Endodermal cell (in vitro differentiated cells): Measurements from ENCODE around the gene XCL2. TPM values are rescaled to one million over a fixed set of nuclear protein-coding genes. Genes with fewer than 3 reads are reported as not detected.

Experiments
- DNase-seq: peaks from one replicate; pipeline ENCODE4 v3.0.0-alpha.2; 2017
- H3K27ac ChIP-seq: 2 replicates; pipeline ENCODE4 v1.5.1; 2013; ENCODE audit warnings: mild to moderate bottlenecking, low read depth, low read length, moderate library complexity
- H3K27me3 ChIP-seq: 2 replicates; pipeline ENCODE4 v1.6.1; 2013; ENCODE audit warnings: mild to moderate bottlenecking, low read length, moderate library complexity; ENCODE audit not compliant: insufficient read depth, control insufficient read depth, poor library complexity, severe bottlenecking
- H3K36me3 ChIP-seq: 2 replicates; pipeline ENCODE4 v1.7.0; 2013; ENCODE audit warnings: mild to moderate bottlenecking, low read length, moderate library complexity; ENCODE audit not compliant: control insufficient read depth, insufficient read depth
- H3K4me1 ChIP-seq: one replicate; pipeline ENCODE4 v1.7.0; 2013; ENCODE audit warnings: low read length; ENCODE audit not compliant: control insufficient read depth, insufficient read depth
- H3K4me3 ChIP-seq: 2 replicates; pipeline ENCODE4 v1.5.1; 2013; ENCODE audit warnings: mild to moderate bottlenecking, low read length, moderate library complexity
- H3K9ac ChIP-seq: 2 replicates; pipeline ENCODE4 v1.6.1; 2013; ENCODE audit warnings: mild to moderate bottlenecking, low read length, moderate library complexity; ENCODE audit not compliant: poor library complexity, severe bottlenecking; ENCODE audit errors: extremely low read depth
- H3K9me3 ChIP-seq: 2 replicates; pipeline ENCODE4 v1.6.1; 2013; ENCODE audit warnings: mild to moderate bottlenecking, low read length, moderate library complexity; ENCODE audit not compliant: control insufficient read depth
- H3K27ac Mint-ChIP-seq: 2 replicates; pipeline ENCODE4 v1.8.0; 2020; ENCODE audit warnings: mixed read lengths
- H3K27me3 Mint-ChIP-seq: 2 replicates; pipeline ENCODE4 v1.8.0; 2021; ENCODE audit warnings: mild to moderate bottlenecking, mixed read lengths; ENCODE audit not compliant: insufficient read depth
- H3K36me3 Mint-ChIP-seq: 2 replicates; pipeline ENCODE4 v1.8.0; 2020; ENCODE audit warnings: low read depth, mixed read lengths
- H3K4me1 Mint-ChIP-seq: 2 replicates; pipeline ENCODE4 v1.8.0; 2020; ENCODE audit warnings: mixed read lengths
- H3K4me3 Mint-ChIP-seq: 2 replicates; pipeline ENCODE4 v1.8.0; 2020; ENCODE audit warnings: mild to moderate bottlenecking, moderate library complexity, mixed read lengths
- H3K9me3 Mint-ChIP-seq: 2 replicates; pipeline ENCODE4 v1.8.0; 2020; ENCODE audit warnings: mild to moderate bottlenecking, mixed read lengths
- WGBS, 2 experiments: methylation state at CpG; one replicate each; pipeline versions ENCODE4 v1.1.5 to v1.1.7; 2013; ENCODE audit warnings: missing lambda C conversion rate in 2 of 2, mixed read lengths in 1 of 2; ENCODE audit not compliant: insufficient coverage in 1 of 2, insufficient read length in 1 of 2; 5-methylcytosine and 5-hydroxymethylcytosine counted together
- total RNA-seq, 2 donors: library from RNA; stranded (reverse); fragmentation: NEBNext Ultra II Directional in 1 of 2; extraction: Animal tissue kit (Norgen Biotek cat#: 25700) in 1 of 2; gene quantifications; 2 replicates in 1 of 2; 3 replicates in 1 of 2; pipeline ENCODE4 v1.2.1, GENCODE V29; 2021
- TF ChIP-seq, protein P1 (sequence below): fragments of 200-600 bp; sonication (generic); conservative IDR thresholded peaks from 2 replicates; pipeline ENCODE4 v1.5.0; 2021; ENCODE audit warnings: antibody characterized with exemption, mild to moderate bottlenecking

Gene XCL2
- total RNA-seq, 2 donors from 2014 or later = not detected

DNA sequence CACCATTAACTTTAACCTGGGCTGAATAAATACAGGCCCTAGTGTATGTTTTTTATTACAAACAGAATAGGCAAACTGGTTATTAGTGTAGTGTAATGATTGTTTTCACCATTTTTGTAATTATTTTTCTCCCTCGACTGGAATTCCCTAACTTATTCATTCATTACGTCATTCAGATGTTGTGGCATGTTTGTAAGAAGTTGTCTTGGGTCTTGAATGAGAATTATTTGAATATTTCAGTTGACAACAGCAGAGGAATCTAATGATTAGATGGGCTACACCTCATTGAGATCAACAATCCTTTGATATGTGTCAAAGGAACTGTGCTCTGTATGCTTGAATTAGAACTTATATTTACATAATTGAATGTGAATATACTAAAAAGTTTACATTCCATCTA, 45.4 kb upstream of the XCL2 start:
- Histone ChIP-seq H3K27ac (no peak overlapping the region), H3K36me3 (no peaks in the 10 kb centered on the region), H3K4me3 (no peak overlapping the region), H3K9me3 (peaks cover 27% of the 10 kb centered on the region), H3K27me3 (peaks cover 10% of the 10 kb centered on the region), H3K9ac (no peak overlapping the region), H3K4me1 (no peaks in the 10 kb centered on the region)
- TF ChIP-seq, protein P1, sequence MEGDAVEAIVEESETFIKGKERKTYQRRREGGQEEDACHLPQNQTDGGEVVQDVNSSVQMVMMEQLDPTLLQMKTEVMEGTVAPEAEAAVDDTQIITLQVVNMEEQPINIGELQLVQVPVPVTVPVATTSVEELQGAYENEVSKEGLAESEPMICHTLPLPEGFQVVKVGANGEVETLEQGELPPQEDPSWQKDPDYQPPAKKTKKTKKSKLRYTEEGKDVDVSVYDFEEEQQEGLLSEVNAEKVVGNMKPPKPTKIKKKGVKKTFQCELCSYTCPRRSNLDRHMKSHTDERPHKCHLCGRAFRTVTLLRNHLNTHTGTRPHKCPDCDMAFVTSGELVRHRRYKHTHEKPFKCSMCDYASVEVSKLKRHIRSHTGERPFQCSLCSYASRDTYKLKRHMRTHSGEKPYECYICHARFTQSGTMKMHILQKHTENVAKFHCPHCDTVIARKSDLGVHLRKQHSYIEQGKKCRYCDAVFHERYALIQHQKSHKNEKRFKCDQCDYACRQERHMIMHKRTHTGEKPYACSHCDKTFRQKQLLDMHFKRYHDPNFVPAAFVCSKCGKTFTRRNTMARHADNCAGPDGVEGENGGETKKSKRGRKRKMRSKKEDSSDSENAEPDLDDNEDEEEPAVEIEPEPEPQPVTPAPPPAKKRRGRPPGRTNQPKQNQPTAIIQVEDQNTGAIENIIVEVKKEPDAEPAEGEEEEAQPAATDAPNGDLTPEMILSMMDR = no peak
- Mint-ChIP-seq H3K4me3 (no peak overlapping the region), H3K36me3 (peaks cover 3% of the 10 kb centered on the region), H3K4me1 (no peaks in the 10 kb centered on the region), H3K27ac (no peak overlapping the region), H3K27me3 (no peaks in the 10 kb centered on the region), H3K9me3 (peaks cover 12% of the 10 kb centered on the region)
- no peak for DNase-seq
- WGBS, 2 experiments = 80 to 97% methylated on average over 1 to 2 of the region's 2 CpGs

GRCh38 chr1:168585937-168586336, 42.1 kb upstream of the XCL2 start:
- Histone ChIP-seq H3K9ac (no peak overlapping the region), H3K27me3 (peaks cover 4% of the 10 kb centered on the region), H3K27ac (no peak overlapping the region), H3K4me1 (no peaks in the 10 kb centered on the region), H3K9me3 (peaks cover 27% of the 10 kb centered on the region), H3K4me3 (peak overlapping the region; percentile 43), H3K36me3 (no peaks in the 10 kb centered on the region)
- H3K4me1 Mint-ChIP-seq = no peaks in the 10 kb centered on the region
- DNase-seq = no peak
- H3K27ac Mint-ChIP-seq = no peak overlapping the region
- no peaks in the 10 kb centered on the region for H3K27me3 Mint-ChIP-seq
- H3K9me3 Mint-ChIP-seq = peaks cover 12% of the 10 kb centered on the region
- 93% methylated on average over 1 of the region's 1 CpG; no CpG with 5 or more reads in 1 of the 2 experiments for WGBS, 2 experiments
- no peak overlapping the region for H3K4me3 Mint-ChIP-seq
- peaks cover 3% of the 10 kb centered on the region for H3K36me3 Mint-ChIP-seq
- TF ChIP-seq, protein P1 = no peak

- Mint-ChIP-seq H3K27ac (no peak overlapping the region), H3K4me3 (no peak overlapping the region), H3K9me3 (peaks cover 12% of the 10 kb centered on the region), H3K4me1 (peaks cover 2% of the 10 kb centered on the region), H3K36me3 (peaks cover 6% of the 10 kb centered on the region), H3K27me3 (no peaks in the 10 kb centered on the region)
- Histone ChIP-seq H3K27me3 (no peaks in the 10 kb centered on the region), H3K9me3 (peaks cover 27% of the 10 kb centered on the region), H3K4me1 (no peaks in the 10 kb centered on the region), H3K27ac (no peak overlapping the region), H3K36me3 (no peaks in the 10 kb centered on the region), H3K4me3 (no peak overlapping the region), H3K9ac (no peak overlapping the region)
- TF ChIP-seq, protein P1 = no peak
- DNase-seq = no peak
- 92 to 96% methylated on average over 1 to 3 of the region's 3 CpGs for WGBS, 2 experiments
Measured at GRCh38 chr1:168585191-168585590, 41.4 kb upstream of the XCL2 start.
